Calu3 (cell line): Measurements from ENCODE around the gene TRPM1. TPM values are rescaled to one million over a fixed set of nuclear protein-coding genes. Genes with fewer than 3 reads are reported as not detected.

ENCODE experiments used
- BruUV-seq: library from RNA; stranded (reverse); fragments of 400-500 nt; replicated peaks from 2 replicates; lab custom pipeline; 2021; lab: Mats Ljungman, UMichigan
- CTCF ChIA-PET: fragments of 300-600 bp; sonication (Branson Sonifier 250); formaldehyde crosslinking; loops from one replicate; lab custom pipeline; 2022; ENCODE audit warnings: antibody characterized with exemption; lab: Charles Lee
- DNase-seq: peaks from one replicate; pipeline ENCODE4 v3.0.0; 2022
- H3K27ac Mint-ChIP-seq: one replicate; pipeline ENCODE4 v1.8.0; 2022; ENCODE audit warnings: mixed read lengths; ENCODE audit not compliant: unreplicated experiment
- H3K27me3 Mint-ChIP-seq: one replicate; pipeline ENCODE4 v1.8.0; 2022; ENCODE audit warnings: mixed read lengths; ENCODE audit not compliant: unreplicated experiment
- H3K36me3 Mint-ChIP-seq: one replicate; pipeline ENCODE4 v1.8.0; 2022; ENCODE audit warnings: mild to moderate bottlenecking, moderate library complexity, mixed read lengths; ENCODE audit not compliant: insufficient read depth, unreplicated experiment
- H3K4me1 Mint-ChIP-seq: one replicate; pipeline ENCODE4 v1.8.0; 2022; ENCODE audit warnings: mild to moderate bottlenecking, low read depth, mixed read lengths; ENCODE audit not compliant: unreplicated experiment
- H3K4me3 Mint-ChIP-seq: one replicate; pipeline ENCODE4 v1.8.0; 2022; ENCODE audit warnings: mild to moderate bottlenecking, low read depth, moderate library complexity, mixed read lengths; ENCODE audit not compliant: unreplicated experiment
- H3K9me3 Mint-ChIP-seq: one replicate; pipeline ENCODE4 v1.8.0; 2022; ENCODE audit warnings: low read depth, mixed read lengths; ENCODE audit not compliant: unreplicated experiment
- CTCF ChIP-seq: fragments of 200-600 bp; IDR thresholded peaks from one replicate; pipeline ENCODE4 v1.8.0; 2022; ENCODE audit warnings: antibody characterized with exemption; ENCODE audit not compliant: unreplicated experiment
- intact Hi-C: fragments of 100-400 bp; cut with micrococcal nuclease; formaldehyde crosslinking; loops from one replicate; pipeline ENCODE4 v1.10.0; 2022; ENCODE audit not compliant: unreplicated experiment
- total RNA-seq: library from RNA; stranded (reverse); gene quantifications from 2 replicates; pipeline ENCODE4 v1.2.3, GENCODE V29; 2022

The TRPM1 gene
- total RNA-seq, 1 experiment from 2014 or later = not detected

- Mint-ChIP-seq H3K27me3 (no peaks in the 10 kb centered on the region), H3K4me3 (no peak overlapping the region), H3K27ac (no peak overlapping the region), H3K4me1 (no peaks in the 10 kb centered on the region), H3K9me3 (no peaks in the 10 kb centered on the region), H3K36me3 (no peaks in the 10 kb centered on the region)
- no TSS peak for BruUV-seq
- DNase-seq = no peak
- CTCF ChIA-PET = no interaction called here
- intact Hi-C loops = no loop called here
- TF ChIP-seq CTCF = no peak
Measured at GRCh38 chr15:31141792-31142191, 40.3 kb upstream of the TRPM1 start.

GRCh38 chr15:31136607-31137328, 35.2 kb upstream of the TRPM1 start:
- Mint-ChIP-seq H3K36me3 (no peaks in the 10 kb centered on the region), H3K4me3 (no peak overlapping the region), H3K9me3 (no peaks in the 10 kb centered on the region), H3K4me1 (no peaks in the 10 kb centered on the region), H3K27ac (no peak overlapping the region), H3K27me3 (no peaks in the 10 kb centered on the region)
- TF ChIP-seq CTCF = no peak
- intact Hi-C loops = no loop called here
- BruUV-seq = no TSS peak
- DNase-seq = no peak
- CTCF ChIA-PET = no interaction called here

GRCh38 chr15:31136016-31136415, 34.5 kb upstream of the TRPM1 start:
- intact Hi-C loops = no loop called here
- CTCF ChIA-PET = no interaction called here
- H3K9me3 Mint-ChIP-seq = no peaks in the 10 kb centered on the region
- no TSS peak for BruUV-seq
- H3K27me3 Mint-ChIP-seq = no peaks in the 10 kb centered on the region
- H3K36me3 Mint-ChIP-seq = no peaks in the 10 kb centered on the region
- no peak for TF ChIP-seq CTCF
- no peak overlapping the region for H3K4me3 Mint-ChIP-seq
- H3K4me1 Mint-ChIP-seq = no peaks in the 10 kb centered on the region
- H3K27ac Mint-ChIP-seq = no peak overlapping the region
- DNase-seq = no peak

- no peak for DNase-seq
- Mint-ChIP-seq H3K27ac (no peak overlapping the region), H3K9me3 (no peaks in the 10 kb centered on the region), H3K4me1 (no peaks in the 10 kb centered on the region), H3K4me3 (no peak overlapping the region), H3K36me3 (no peaks in the 10 kb centered on the region), H3K27me3 (no peaks in the 10 kb centered on the region)
- BruUV-seq = no TSS peak
- CTCF ChIA-PET = no interaction called here
- intact Hi-C loops = no loop called here
- no peak for TF ChIP-seq CTCF
Measured at GRCh38 chr15:31135523-31135922, 34.0 kb upstream of the TRPM1 start.
